Measurements from ENCODE around the gene KANK2.

GRCh38 chr19:11180346-11180745 is 17.0 kb downstream of the KANK2 start:
- TF ChIP-seq CTCF (conservative IDR thresholded peaks at IDR 0.05; ENCODE audit: low read depth, low read length): no peak
- no peak for TF ChIP-seq EZH2 (IDR thresholded peaks at IDR 0.05; ENCODE audit: borderline replicate concordance, low read depth, low read length, poor library complexity, severe bottlenecking)

Measured in A673 (cell line).